HCT116 (cell line): ENCODE measurements around the gene CNTNAP2. TPM values are rescaled to one million over a fixed set of nuclear protein-coding genes. Genes with fewer than 3 reads are reported as not detected.

Experiments
- ATAC-seq: fragments of 200-7000 bp; cut with Tn5 transposase; 2 replicates; pipeline ENCODE4 v1.9.1; 2020; ENCODE audit warnings: mild to moderate bottlenecking, moderate library complexity
- BruUV-seq: library from RNA; stranded (reverse); fragments of 400-500 nt; replicated peaks from 2 replicates; lab custom pipeline; 2021; lab: Mats Ljungman, UMichigan
- CTCF ChIA-PET: fragments of 300-600 bp; sonication (Branson Sonifier 250); formaldehyde crosslinking; loops from one replicate; lab custom pipeline; 2021; ENCODE audit warnings: antibody characterized with exemption; lab: Charles Lee
- POLR2A ChIA-PET: fragments of 300-600, 350-600 bp; sonication (Branson Sonifier 250); formaldehyde crosslinking; loops from one replicate; lab custom pipeline; 2021; ENCODE audit warnings: antibody characterized with exemption; lab: Charles Lee
- RAD21 ChIA-PET, 2 experiments: fragments of 300-600 bp; sonication (Branson Sonifier 250); formaldehyde crosslinking; loops; one replicate each; lab custom pipeline; 2023; ENCODE audit warnings: low total read pairs in 2 of 2; ENCODE audit not compliant: uncharacterized antibody in 2 of 2, unreplicated experiment in 2 of 2, low non-redundant PET in 1 of 2; lab: Charles Lee
- DNase-seq: peaks from one replicate; pipeline ENCODE4 v3.0.0-alpha.2; 2010; ENCODE audit warnings: low read depth, low spot score
- H2AFZ ChIP-seq: fragments of 200-600 bp; shearing (Covaris generic), sonication (generic); 2 replicates; pipeline ENCODE4 v1.6.1; 2017; ENCODE audit warnings: low read depth, mixed run types, mixed read lengths, antibody characterized with exemption, low read length; ENCODE audit not compliant: poor library complexity, severe bottlenecking
- H3K27ac ChIP-seq: 2 replicates; pipeline ENCODE4 v1.5.1; 2012; ENCODE audit warnings: low read depth, low read length
- H3K27me3 ChIP-seq: fragments of 200-600 bp; sonication (generic); 2 replicates; pipeline ENCODE4 v1.6.1; 2016; ENCODE audit warnings: mixed run types, low read length, mixed read lengths; ENCODE audit not compliant: insufficient read depth
- H3K36me3 ChIP-seq, 2 experiments: fragments of 200-500 bp in 1 of 2; fragments of 200-600 bp in 1 of 2; sonication (Bioruptor generic) in 1 of 2; sonication (generic) in 1 of 2; 2 replicates each; pipeline versions ENCODE4 v1.5.1 to v1.6.1; 2014 to 2016; ENCODE audit warnings: low read length in 2 of 2, inconsistent platforms in 1 of 2, mixed read lengths in 1 of 2, mixed run types in 1 of 2; ENCODE audit not compliant: insufficient read depth in 2 of 2, control insufficient read depth in 1 of 2
- H3K4me1 ChIP-seq, 2 experiments: fragments of 200-600 bp in 1 of 2; sonication (generic) in 1 of 2; 2 replicates each; pipeline versions ENCODE4 v1.5.1 to v1.6.1; 2012 to 2017; ENCODE audit warnings: low read length in 2 of 2, inconsistent platforms in 1 of 2, mild to moderate bottlenecking in 1 of 2, mixed read lengths in 1 of 2, mixed run types in 1 of 2, moderate library complexity in 1 of 2; ENCODE audit not compliant: insufficient read depth in 2 of 2, control insufficient read depth in 1 of 2
- H3K4me2 ChIP-seq: fragments of 200-600 bp; sonication (generic); 2 replicates; pipeline ENCODE4 v1.6.1; 2017; ENCODE audit warnings: mixed run types, low read length, mixed read lengths
- H3K4me3 ChIP-seq, 2 experiments: fragments of 200-600 bp in 1 of 2; sonication (generic) in 1 of 2; replicated peaks in 1 of 2; 2 replicates each; pipeline ENCODE4 v1.5.1; 2011 to 2016; ENCODE audit warnings: low read length in 2 of 2, control low read depth in 1 of 2, low read depth in 1 of 2, mild to moderate bottlenecking in 1 of 2, mixed read lengths in 1 of 2, mixed run types in 1 of 2
- H3K79me2 ChIP-seq: fragments of 200-600 bp; sonication (generic); 2 replicates; pipeline ENCODE4 v1.6.1; 2017; ENCODE audit warnings: mild to moderate bottlenecking, mixed run types, low read length, moderate library complexity, mixed read lengths; ENCODE audit not compliant: insufficient read depth
- H3K9ac ChIP-seq: fragments of 200-600 bp; sonication (generic); 2 replicates; pipeline ENCODE4 v1.6.1; 2016; ENCODE audit warnings: low read length, mixed read lengths
- H3K9me2 ChIP-seq: fragments of 200-600 bp; sonication (generic), shearing (Covaris generic); 2 replicates; pipeline ENCODE4 v1.6.1; 2017; ENCODE audit warnings: mixed run types, mild to moderate bottlenecking, moderate library complexity; ENCODE audit not compliant: insufficient read depth
- H3K9me3 ChIP-seq, 2 experiments: fragments of 200-500 bp in 1 of 2; fragments of 200-600 bp in 1 of 2; sonication (Bioruptor generic) in 1 of 2; sonication (generic) in 1 of 2; 2 replicates each; pipeline ENCODE4 v1.6.1; 2014 to 2017; ENCODE audit warnings: low read length in 2 of 2, mixed read lengths in 2 of 2, inconsistent platforms in 1 of 2, low read depth in 1 of 2, mild to moderate bottlenecking in 1 of 2, mixed run types in 1 of 2, moderate library complexity in 1 of 2; ENCODE audit not compliant: control insufficient read depth in 1 of 2, insufficient read depth in 1 of 2
- H4K20me1 ChIP-seq: fragments of 200-600 bp; sonication (generic), shearing (Covaris generic); 2 replicates; pipeline ENCODE4 v1.6.1; 2017; ENCODE audit warnings: mixed run types, mild to moderate bottlenecking, moderate library complexity; ENCODE audit not compliant: insufficient read depth
- ATF3 ChIP-seq: IDR thresholded peaks from 2 replicates; pipeline ENCODE4 v1.6.1; 2012
- CTCF ChIP-seq, 3 experiments: fragments of 200-600 bp in 1 of 3; sonication (generic) in 1 of 3; IDR thresholded peaks in 2 of 3; conservative IDR thresholded peaks in 1 of 3; 2 replicates each; pipeline ENCODE4 v1.5.1; 2012 to 2017; ENCODE audit warnings: low read depth in 2 of 3, low read length in 2 of 3, antibody characterized with exemption in 1 of 3, borderline replicate concordance in 1 of 3, control low read depth in 1 of 3, mild to moderate bottlenecking in 1 of 3, mixed read lengths in 1 of 3, mixed run types in 1 of 3, moderate library complexity in 1 of 3; ENCODE audit not compliant: insufficient read depth in 1 of 3
- ELF1 ChIP-seq: IDR thresholded peaks from 2 replicates; pipeline ENCODE4 v1.6.1; 2012; ENCODE audit warnings: low read depth, borderline replicate concordance
- FOSL1 ChIP-seq: IDR thresholded peaks from 2 replicates; pipeline ENCODE4 v1.6.1; 2012; ENCODE audit warnings: low read depth
- JUND ChIP-seq: IDR thresholded peaks from 2 replicates; pipeline ENCODE4 v1.6.1; 2012
- MAX ChIP-seq: IDR thresholded peaks from 2 replicates; pipeline ENCODE4 v1.6.1; 2012
- POLR2A ChIP-seq: IDR thresholded peaks from 2 replicates; pipeline ENCODE4 v1.7.0; 2011; ENCODE audit warnings: borderline replicate concordance; ENCODE audit not compliant: insufficient read depth, insufficient read length; ENCODE audit errors: extremely low read depth
- POLR2AphosphoS5 ChIP-seq: IDR thresholded peaks from 2 replicates; pipeline ENCODE4 v1.6.1; 2011; ENCODE audit warnings: mild to moderate bottlenecking, low read depth, low read length, moderate library complexity
- RAD21 ChIP-seq: IDR thresholded peaks from 2 replicates; pipeline ENCODE4 v1.6.1; 2012; ENCODE audit warnings: low read depth, mild to moderate bottlenecking
- REST ChIP-seq: IDR thresholded peaks from 2 replicates; pipeline ENCODE4 v1.6.1; 2012; ENCODE audit warnings: low read depth
- SIN3A ChIP-seq: IDR thresholded peaks from 2 replicates; pipeline ENCODE4 v1.6.1; 2012; ENCODE audit warnings: low read depth
- SP1 ChIP-seq: IDR thresholded peaks from 2 replicates; pipeline ENCODE4 v1.6.1; 2012; ENCODE audit warnings: low read depth
- SRF ChIP-seq: IDR thresholded peaks from 2 replicates; pipeline ENCODE4 v1.6.1; 2012; ENCODE audit warnings: low read depth
- TCF7L2 ChIP-seq: IDR thresholded peaks from 2 replicates; pipeline ENCODE4 v1.7.0; 2011; ENCODE audit warnings: borderline replicate concordance, inconsistent platforms; ENCODE audit not compliant: insufficient read depth, insufficient read length; ENCODE audit errors: extremely low read depth
- YY1 ChIP-seq: IDR thresholded peaks from 2 replicates; pipeline ENCODE4 v1.6.1; 2011; ENCODE audit warnings: low read length, low read depth, moderate library complexity, mild to moderate bottlenecking; ENCODE audit not compliant: insufficient replicate concordance; ENCODE audit errors: extremely low read depth
- intact Hi-C: fragments of 100-400 bp; cut with micrococcal nuclease; formaldehyde crosslinking; loops from 2 replicates; pipeline ENCODE4 v1.10.0; 2022
- total RNA-seq: library from RNA; stranded (reverse); gene quantifications from one replicate; pipeline ENCODE4 v1.2.1, GENCODE V29; 2021; ENCODE audit not compliant: unreplicated experiment

CNTNAP2 gene
- total RNA-seq, 1 experiment from 2014 or later, result 0.37 TPM

DNA sequence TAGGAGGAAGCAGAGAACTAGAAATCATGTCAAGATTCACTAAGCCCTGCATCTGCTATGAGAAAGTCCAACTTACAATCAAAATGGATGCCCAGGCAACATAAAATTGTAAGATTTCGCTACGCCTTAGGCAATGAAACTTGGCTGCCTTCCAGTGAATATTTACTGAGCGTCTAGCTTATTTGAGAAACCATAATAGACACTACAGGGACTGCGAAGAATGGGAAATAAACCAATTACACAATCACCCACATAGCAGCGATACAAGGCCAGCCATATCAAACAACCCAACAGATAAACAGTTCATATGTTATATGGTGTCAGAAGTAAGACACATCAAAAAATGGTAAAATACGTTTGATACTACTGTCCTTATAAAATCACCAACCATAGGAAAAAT lies 1928.9 kb downstream of the CNTNAP2 start:
- DNase-seq, result no peak
- Histone ChIP-seq H3K27ac (no peak overlapping the region), H4K20me1 (no peaks in the 10 kb centered on the region), H3K9me2 (no peaks in the 10 kb centered on the region), H3K4me3 (no peak overlapping the region), H3K4me1 (no peaks in the 10 kb centered on the region), H2AFZ (no peak overlapping the region)
- CTCF ChIA-PET, result no interaction called here
- ATAC-seq, result no peak
- TF ChIP-seq SIN3A, result no peak
- TF ChIP-seq REST, result no peak
- no peak for TF ChIP-seq SP1
- TF ChIP-seq ELF1, result no peak
- no peak for TF ChIP-seq YY1
- no peak for TF ChIP-seq POLR2AphosphoS5
- no peak for TF ChIP-seq JUND
- no peak for TF ChIP-seq FOSL1
- no peak for TF ChIP-seq RAD21
- TF ChIP-seq CTCF (IDR thresholded peaks at IDR 0.05 in 2 of 3, conservative IDR thresholded peaks at IDR 0.05 in 1 of 3; ENCODE audit: borderline replicate concordance in 1 of 3, insufficient read depth in 1 of 3, low read depth in 2 of 3, low read length in 2 of 3), result no peak
- TF ChIP-seq SRF, result no peak
- no peak for TF ChIP-seq MAX
- TF ChIP-seq POLR2A, result no peak
- TF ChIP-seq TCF7L2, result no peak
- no peak for TF ChIP-seq ATF3
- TF ChIP-seq, all 23 proteins: peak for 0
- BruUV-seq, result no TSS peak
- POLR2A ChIA-PET, result no interaction called here
- Histone ChIP-seq H3K9ac (no peak overlapping the region), H3K4me2 (no peak overlapping the region), H3K27me3 (no peaks in the 10 kb centered on the region), H3K9me3 (peaks cover 0 to 11% of the 10 kb centered on the region in 2 experiments; a peak in 1 of 4 replicates), H3K79me2 (no peaks in the 10 kb centered on the region), H3K36me3 (no peaks in the 10 kb centered on the region)
- RAD21 ChIA-PET, result no interaction called here
- intact Hi-C loops, result no loop called here
